SK-N-SH (cell line): ENCODE measurements around the gene KRTAP2-3. TPM values are rescaled to one million over a fixed set of nuclear protein-coding genes. Genes with fewer than 3 reads are reported as not detected.

ENCODE experiments used
- CTCF ChIA-PET: fragments of 300-600, 350-600 bp; formaldehyde crosslinking; extraction: SDS; loops from one replicate; lab custom pipeline; 2021; lab: Yijun Ruan, JAX
- POLR2A ChIA-PET: fragments of 350-600 bp; sonication (Branson Sonifier 250); formaldehyde crosslinking; extraction: SDS; loops from one replicate; lab custom pipeline; 2020; ENCODE audit warnings: antibody characterized with exemption, inconsistent platforms; lab: Yijun Ruan, JAX
- DNase-seq: peaks from one replicate; pipeline ENCODE4 v3.0.0; 2012
- H2AFZ ChIP-seq: fragments of 200-600 bp; sonication (generic); 2 replicates; pipeline ENCODE4 v1.8.1; 2016; ENCODE audit warnings: antibody characterized with exemption, mild to moderate bottlenecking, low read depth
- H3F3A ChIP-seq: fragments of 200-600 bp; sonication (generic); replicated peaks from 2 replicates; pipeline ENCODE3; 2016; ENCODE audit warnings: antibody characterized with exemption, mild to moderate bottlenecking; ENCODE audit not compliant: insufficient read depth
- H3K27ac ChIP-seq, 2 experiments: fragments of 200-500 bp in 1 of 2; fragments of 200-600 bp in 1 of 2; sonication (Bioruptor generic) in 1 of 2; sonication (generic), shearing (Covaris generic) in 1 of 2; 2 replicates each; pipeline versions ENCODE4 v1.5.1 to v1.6.1; 2014 to 2016; ENCODE audit warnings: low read depth in 2 of 2, inconsistent platforms in 1 of 2, low read length in 1 of 2, mild to moderate bottlenecking in 1 of 2, mixed read lengths in 1 of 2
- H3K27me3 ChIP-seq: fragments of 200-600 bp; sonication (generic), shearing (Covaris generic); 2 replicates; pipeline ENCODE4 v1.6.1; 2016; ENCODE audit warnings: mixed run types; ENCODE audit not compliant: insufficient read depth
- H3K36me3 ChIP-seq, 2 experiments: fragments of 200-500 bp in 1 of 2; fragments of 200-600 bp in 1 of 2; sonication (Bioruptor generic) in 1 of 2; sonication (generic) in 1 of 2; replicated peaks in 1 of 2; 2 replicates each; pipeline versions ENCODE3 to v1.5.1; 2014 to 2016; ENCODE audit warnings: low read length in 1 of 2, mild to moderate bottlenecking in 1 of 2; ENCODE audit not compliant: insufficient read depth in 2 of 2, control insufficient read depth in 1 of 2
- H3K4me1 ChIP-seq, 2 experiments: fragments of 200-500 bp in 1 of 2; fragments of 200-600 bp in 1 of 2; sonication (Bioruptor generic) in 1 of 2; sonication (generic), shearing (Covaris generic) in 1 of 2; 2 replicates each; pipeline versions ENCODE4 v1.5.1 to v1.6.1; 2014 to 2016; ENCODE audit warnings: low read depth in 1 of 2, low read length in 1 of 2, mixed run types in 1 of 2; ENCODE audit not compliant: insufficient read depth in 2 of 2, control insufficient read depth in 1 of 2
- H3K4me2 ChIP-seq: fragments of 200-600 bp; sonication (generic), shearing (Covaris generic); 2 replicates; pipeline ENCODE4 v1.6.1; 2017; ENCODE audit warnings: mixed run types
- H3K4me3 ChIP-seq, 2 experiments: fragments of 200-500 bp in 1 of 2; fragments of 200-600 bp in 1 of 2; sonication (Bioruptor generic) in 1 of 2; sonication (generic), shearing (Covaris generic) in 1 of 2; 2 replicates each; pipeline versions ENCODE4 v1.5.1 to v1.8.1; 2014 to 2016; ENCODE audit warnings: low read depth in 2 of 2, inconsistent platforms in 1 of 2, low read length in 1 of 2, mild to moderate bottlenecking in 1 of 2, mixed read lengths in 1 of 2, moderate library complexity in 1 of 2
- H3K79me2 ChIP-seq: fragments of 200-600 bp; sonication (generic); 2 replicates; pipeline ENCODE4 v1.8.1; 2017; ENCODE audit warnings: mild to moderate bottlenecking; ENCODE audit not compliant: insufficient read depth
- H3K9ac ChIP-seq: fragments of 200-600 bp; sonication (generic); 2 replicates; pipeline ENCODE4 v1.6.1; 2017; ENCODE audit warnings: mixed run types
- H3K9me2 ChIP-seq: fragments of 200-600 bp; sonication (generic); 2 replicates; pipeline ENCODE4 v1.6.1; 2017; ENCODE audit warnings: mixed run types
- H3K9me3 ChIP-seq: fragments of 200-600 bp; sonication (generic); 2 replicates; pipeline ENCODE4 v1.6.1; 2017; ENCODE audit warnings: mixed run types, mild to moderate bottlenecking, moderate library complexity
- H4K20me1 ChIP-seq: fragments of 200-600 bp; sonication (generic); 2 replicates; pipeline ENCODE4 v1.6.1; 2017; ENCODE audit warnings: mild to moderate bottlenecking, mixed run types; ENCODE audit not compliant: insufficient read depth
- EP300 ChIP-seq, 2 experiments: IDR thresholded peaks; 2 replicates each; pipeline versions ENCODE4 v1.4.0 to v1.6.1; 2012; ENCODE audit warnings: borderline replicate concordance in 1 of 2, low read depth in 1 of 2, low read length in 1 of 2
- EZH2phosphoT487 ChIP-seq: fragments of 200-600 bp; sonication (generic); IDR thresholded peaks from 2 replicates; pipeline ENCODE4 v1.6.1; 2017; ENCODE audit warnings: low read depth, mixed run types, mild to moderate bottlenecking, antibody characterized with exemption, moderate library complexity, borderline replicate concordance
- JUND ChIP-seq: IDR thresholded peaks from 2 replicates; pipeline ENCODE4 v1.4.0; 2012
- MAX ChIP-seq: IDR thresholded peaks from 2 replicates; pipeline ENCODE4 v1.4.0; 2012; ENCODE audit warnings: low read depth
- MXI1 ChIP-seq: IDR thresholded peaks from 2 replicates; pipeline ENCODE4 v1.6.1; 2012; ENCODE audit warnings: mild to moderate bottlenecking, low read depth, low read length, improper control_type of control experiment
- NFIC ChIP-seq: IDR thresholded peaks from 2 replicates; pipeline ENCODE4 v1.4.0; 2012; ENCODE audit warnings: borderline replicate concordance
- POLR2AphosphoS5 ChIP-seq: IDR thresholded peaks from 2 replicates; pipeline ENCODE4 v1.6.1; 2012; ENCODE audit warnings: low read depth, low read length
- SIN3A ChIP-seq: IDR thresholded peaks from 2 replicates; pipeline ENCODE4 v1.6.1; 2012; ENCODE audit warnings: low read depth, mild to moderate bottlenecking, low read length, moderate library complexity, borderline replicate concordance
- SMC3 ChIP-seq: IDR thresholded peaks from 2 replicates; pipeline ENCODE4 v1.6.1; 2012; ENCODE audit warnings: low read depth, low read length, improper control_type of control experiment
- WGBS: methylation state at CpG from one replicate; pipeline ENCODE4 v1.1.6; 2017; ENCODE audit warnings: low lambda C conversion rate; 5-methylcytosine and 5-hydroxymethylcytosine counted together
- polyA plus RNA-seq, 3 experiments: library from polyadenylated mRNA; depleted of rRNA; stranded (reverse); fragments of >200 nt; gene quantifications; 2 replicates each; pipeline ENCODE4 v1.2.3, GENCODE V29; 2012
- TF ChIP-seq, protein P1 (sequence below): IDR thresholded peaks from 2 replicates; pipeline ENCODE4 v1.4.0; 2012; ENCODE audit warnings: low read depth, borderline replicate concordance

Gene KRTAP2-3
- polyA plus RNA-seq, 1 of the 3 experiments (the other 2 are of a cell fraction) = 0.39 TPM

DNA sequence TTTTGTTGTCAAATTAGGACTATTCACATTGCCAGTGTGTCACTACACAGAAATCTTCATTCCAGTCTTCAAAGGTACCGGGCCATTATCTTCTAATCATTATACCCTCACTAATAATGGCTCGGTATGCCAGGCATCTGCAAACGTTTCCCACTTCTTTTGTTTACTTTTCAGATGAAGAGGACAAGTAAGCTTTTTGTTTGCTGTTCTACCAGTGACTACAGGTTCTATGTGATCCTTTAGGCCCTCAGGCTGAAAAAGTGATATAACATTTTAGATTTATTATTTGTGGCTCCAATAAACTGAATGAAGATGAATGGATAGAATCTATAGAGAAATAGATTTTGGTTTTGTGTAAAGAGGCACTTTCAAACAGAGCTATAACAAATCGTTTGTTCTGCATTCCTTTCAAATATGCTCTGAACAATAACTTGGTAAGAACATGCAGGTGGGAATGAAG lies 50.6 kb downstream of the KRTAP2-3 start:
- TF ChIP-seq JUND (no peak), MXI1 (no peak), POLR2AphosphoS5 (no peak), EP300 (IDR thresholded peaks at IDR 0.05; ENCODE audit: borderline replicate concordance in 1 of 2, low read depth in 1 of 2, low read length in 1 of 2) (no peak), EZH2phosphoT487 (no peak), NFIC (no peak), MAX (no peak), SMC3 (no peak), SIN3A (no peak)
- TF ChIP-seq, protein P1, sequence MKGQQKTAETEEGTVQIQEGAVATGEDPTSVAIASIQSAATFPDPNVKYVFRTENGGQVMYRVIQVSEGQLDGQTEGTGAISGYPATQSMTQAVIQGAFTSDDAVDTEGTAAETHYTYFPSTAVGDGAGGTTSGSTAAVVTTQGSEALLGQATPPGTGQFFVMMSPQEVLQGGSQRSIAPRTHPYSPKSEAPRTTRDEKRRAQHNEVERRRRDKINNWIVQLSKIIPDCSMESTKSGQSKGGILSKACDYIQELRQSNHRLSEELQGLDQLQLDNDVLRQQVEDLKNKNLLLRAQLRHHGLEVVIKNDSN = no peak
- TF ChIP-seq, all 33 proteins: peak for 0
- Histone ChIP-seq H3K4me1 (no peaks in the 10 kb centered on the region), H3K36me3 (no peaks in the 10 kb centered on the region), H3K4me2 (no peak overlapping the region), H3K9ac (no peak overlapping the region), H3K27me3 (peaks cover 30% of the 10 kb centered on the region; the same call in 1 of the 2 replicates), H3K9me2 (no peaks in the 10 kb centered on the region), H3F3A (no peaks in the 10 kb centered on the region), H3K9me3 (no peaks in the 10 kb centered on the region), H2AFZ (no peak overlapping the region), H4K20me1 (no peaks in the 10 kb centered on the region), H3K4me3 (no peak overlapping the region), H3K27ac (no peak overlapping the region), H3K79me2 (no peaks in the 10 kb centered on the region)
- ChIA-PET POLR2A (no interaction called here), CTCF (interaction anchor here (0.6 kb wide), 1 partner anchor 73 kb away, joined by 3 read pairs; no protein-coding TSS in a partner anchor)
- WGBS = 3% methylated on average over 4 of the region's 4 CpGs
- no peak for DNase-seq

Other genes with a start within 250 kb of the KRTAP2-3 start
- gene KRT10, start 237.5 kb downstream of the KRTAP2-3 start, polyA plus RNA-seq (2012; rRNA removed) = 17.1 and 31.6 TPM in 2 replicates
- not detected in 2 replicates for gene KRT12, start 192.9 kb downstream of the KRTAP2-3 start, polyA plus RNA-seq (2012; rRNA removed)
- gene KRT20, start 174.9 kb downstream of the KRTAP2-3 start, polyA plus RNA-seq (2012; rRNA removed) = not detected in 2 replicates
- not detected in 2 replicates for gene KRT23, start 122.5 kb downstream of the KRTAP2-3 start, polyA plus RNA-seq (2012; rRNA removed)
- not detected in 2 replicates for gene KRT39, start 93.2 kb downstream of the KRTAP2-3 start, polyA plus RNA-seq (2012; rRNA removed)
- not detected in 2 replicates for gene KRT40, start 75.8 kb downstream of the KRTAP2-3 start, polyA plus RNA-seq (2012; rRNA removed)
- not detected in 2 replicates for gene KRTAP3-3, start 66.0 kb downstream of the KRTAP2-3 start, polyA plus RNA-seq (2012; rRNA removed)
- not detected in 2 replicates for gene KRTAP3-2, start 60.2 kb downstream of the KRTAP2-3 start, polyA plus RNA-seq (2012; rRNA removed)
- not detected in 2 replicates for gene KRTAP3-1, start 51.0 kb downstream of the KRTAP2-3 start, polyA plus RNA-seq (2012; rRNA removed)
- gene KRTAP1-5, start 32.9 kb downstream of the KRTAP2-3 start, polyA plus RNA-seq (2012; rRNA removed) = not detected in 2 replicates
- gene KRTAP1-4, start 29.9 kb downstream of the KRTAP2-3 start, polyA plus RNA-seq (2012; rRNA removed) = not detected in 2 replicates
- not detected in 2 replicates for gene KRTAP1-3, start 25.2 kb downstream of the KRTAP2-3 start, polyA plus RNA-seq (2012; rRNA removed)
- gene KRTAP1-1, start 18.7 kb downstream of the KRTAP2-3 start, polyA plus RNA-seq (2012; rRNA removed) = not detected in 2 replicates
- not detected in 2 replicates for gene KRTAP2-1, start 12.8 kb downstream of the KRTAP2-3 start, polyA plus RNA-seq (2012; rRNA removed)
- not detected in 2 replicates for gene KRTAP2-2, start 4.9 kb downstream of the KRTAP2-3 start, polyA plus RNA-seq (2012; rRNA removed)
- not detected in 2 replicates for gene KRTAP2-4, start 5.8 kb upstream of the KRTAP2-3 start, polyA plus RNA-seq (2012; rRNA removed)
- gene KRTAP4-7, start 24.0 kb upstream of the KRTAP2-3 start, polyA plus RNA-seq (2012; rRNA removed) = not detected in 2 replicates
- not detected in 2 replicates for gene KRTAP4-8, start 38.0 kb upstream of the KRTAP2-3 start, polyA plus RNA-seq (2012; rRNA removed)
- not detected in 2 replicates for gene KRTAP4-16, start 42.1 kb upstream of the KRTAP2-3 start, polyA plus RNA-seq (2012; rRNA removed)
- not detected in 2 replicates for gene KRTAP4-9, start 45.3 kb upstream of the KRTAP2-3 start, polyA plus RNA-seq (2012; rRNA removed)
- gene KRTAP4-11, start 58.3 kb upstream of the KRTAP2-3 start, polyA plus RNA-seq (2012; rRNA removed) = not detected in 2 replicates
- gene KRTAP4-12, start 64.1 kb upstream of the KRTAP2-3 start, polyA plus RNA-seq (2012; rRNA removed) = not detected in 2 replicates
- gene KRTAP4-6, start 80.4 kb upstream of the KRTAP2-3 start, polyA plus RNA-seq (2012; rRNA removed) = not detected in 2 replicates
- gene KRTAP4-5, start 89.7 kb upstream of the KRTAP2-3 start, polyA plus RNA-seq (2012; rRNA removed) = not detected in 2 replicates
- gene KRTAP4-4, start 100.6 kb upstream of the KRTAP2-3 start, polyA plus RNA-seq (2012; rRNA removed) = not detected in 2 replicates
- not detected in 2 replicates for gene KRTAP4-3, start 108.1 kb upstream of the KRTAP2-3 start, polyA plus RNA-seq (2012; rRNA removed)
- gene KRTAP4-2, start 118.1 kb upstream of the KRTAP2-3 start, polyA plus RNA-seq (2012; rRNA removed) = not detected in 2 replicates
- gene KRTAP4-1, start 124.8 kb upstream of the KRTAP2-3 start, polyA plus RNA-seq (2012; rRNA removed) = not detected in 2 replicates
- not detected in 2 replicates for gene KRTAP9-1, start 129.8 kb upstream of the KRTAP2-3 start, polyA plus RNA-seq (2012; rRNA removed)
- gene KRTAP9-2, start 166.5 kb upstream of the KRTAP2-3 start, polyA plus RNA-seq (2012; rRNA removed) = not detected in 2 replicates
- not detected in 2 replicates for gene KRTAP9-3, start 172.3 kb upstream of the KRTAP2-3 start, polyA plus RNA-seq (2012; rRNA removed)
- not detected in 2 replicates for gene KRTAP9-8, start 177.9 kb upstream of the KRTAP2-3 start, polyA plus RNA-seq (2012; rRNA removed)
- not detected in 2 replicates for gene KRTAP9-4, start 189.6 kb upstream of the KRTAP2-3 start, polyA plus RNA-seq (2012; rRNA removed)
- not detected in 2 replicates for gene KRTAP9-9, start 195.3 kb upstream of the KRTAP2-3 start, polyA plus RNA-seq (2012; rRNA removed)
- gene KRTAP9-6, start 205.3 kb upstream of the KRTAP2-3 start, polyA plus RNA-seq (2012; rRNA removed) = not detected in 2 replicates
- gene KRTAP9-7, start 215.6 kb upstream of the KRTAP2-3 start, polyA plus RNA-seq (2012; rRNA removed) = not detected in 2 replicates
- gene KRTAP29-1, start 242.7 kb upstream of the KRTAP2-3 start, polyA plus RNA-seq (2012; rRNA removed) = not detected in 2 replicates
- gene KRTAP16-1, start 249.2 kb upstream of the KRTAP2-3 start, polyA plus RNA-seq (2012; rRNA removed) = not detected in 2 replicates